OCI-LY1 (cell line): ENCODE results near the gene SGCD.

Source experiments
- H2AFZ ChIP-seq: fragments of 200-600 bp; sonication (generic), shearing (Covaris generic); 2 replicates; pipeline ENCODE4 v1.6.0; 2014; ENCODE audit warnings: antibody characterized with exemption, mild to moderate bottlenecking, low read length
- H3F3A ChIP-seq: fragments of 200-600 bp; sonication (generic), shearing (Covaris generic); 2 replicates; pipeline ENCODE4 v1.6.0; 2014; ENCODE audit warnings: mild to moderate bottlenecking, antibody characterized with exemption, low read length, moderate library complexity; ENCODE audit not compliant: insufficient read depth
- H3K27ac ChIP-seq: fragments of 200-600 bp; sonication (generic); 2 replicates; pipeline ENCODE4 v1.5.1; 2014; ENCODE audit warnings: low read length, mixed run types, mild to moderate bottlenecking, low read depth; ENCODE audit not compliant: poor library complexity, severe bottlenecking
- H3K27me3 ChIP-seq: fragments of 200-600 bp; sonication (generic); 2 replicates; pipeline ENCODE4 v1.6.0; 2014; ENCODE audit warnings: antibody characterized with exemption, mild to moderate bottlenecking, low read length, moderate library complexity; ENCODE audit not compliant: insufficient read depth
- H3K36me3 ChIP-seq: fragments of 200-600 bp; sonication (generic); 2 replicates; pipeline ENCODE4 v1.6.1; 2014; ENCODE audit warnings: mild to moderate bottlenecking, antibody characterized with exemption, low read length, moderate library complexity, mixed read lengths; ENCODE audit not compliant: insufficient read depth
- H3K4me1 ChIP-seq: fragments of 200-600 bp; sonication (generic); 2 replicates; pipeline ENCODE4 v1.5.1; 2014; ENCODE audit warnings: mild to moderate bottlenecking, low read length, moderate library complexity; ENCODE audit not compliant: insufficient read depth, severe bottlenecking
- H3K4me2 ChIP-seq: fragments of 200-600 bp; sonication (generic), shearing (Covaris generic); 2 replicates; pipeline ENCODE4 v1.6.1; 2014; ENCODE audit warnings: low read length
- H3K4me3 ChIP-seq: fragments of 200-600 bp; sonication (generic); 2 replicates; pipeline ENCODE4 v1.5.1; 2014; ENCODE audit warnings: low read length, low read depth, mild to moderate bottlenecking, mixed read lengths; ENCODE audit not compliant: poor library complexity, severe bottlenecking
- H3K79me2 ChIP-seq: fragments of 200-600 bp; shearing (Covaris generic); 2 replicates; pipeline ENCODE4 v1.6.1; 2016; ENCODE audit warnings: mixed run types, low read length, mixed read lengths; ENCODE audit not compliant: insufficient read depth
- H3K9ac ChIP-seq: fragments of 200-600 bp; sonication (generic), shearing (Covaris generic); 2 replicates; pipeline ENCODE4 v1.6.1; 2014; ENCODE audit warnings: mild to moderate bottlenecking, low read length, mixed read lengths
- H3K9me2 ChIP-seq: fragments of 200-600 bp; sonication (generic), shearing (Covaris generic); 2 replicates; pipeline ENCODE4 v1.6.1; 2014; ENCODE audit warnings: low read depth, mild to moderate bottlenecking, low read length, mixed read lengths
- H3K9me3 ChIP-seq: fragments of 200-600 bp; shearing (Covaris generic); 2 replicates; pipeline ENCODE4 v1.6.1; 2014; ENCODE audit warnings: low read length, mixed read lengths
- H4K20me1 ChIP-seq: fragments of 200-600 bp; sonication (generic), shearing (Covaris generic); 2 replicates; pipeline ENCODE4 v1.6.0; 2016; ENCODE audit warnings: mild to moderate bottlenecking, low read length; ENCODE audit not compliant: insufficient read depth
- CTCF ChIP-seq: fragments of 200-600 bp; sonication (generic), shearing (Covaris generic); IDR thresholded peaks from 2 replicates; pipeline ENCODE4 v1.5.1; 2017; ENCODE audit warnings: mild to moderate bottlenecking, antibody characterized with exemption, low read length, moderate library complexity, mixed read lengths
- EZH2 ChIP-seq: fragments of 200-600 bp; sonication (generic), shearing (Covaris generic); IDR thresholded peaks from 2 replicates; pipeline ENCODE4 v1.8.0; 2017; ENCODE audit warnings: borderline replicate concordance, mixed run types, mild to moderate bottlenecking, antibody characterized with exemption, low read length, moderate library complexity, mixed read lengths

The SGCD gene

GRCh38 chr5:156444753-156445291 is 117.9 kb downstream of the SGCD start:
- Histone ChIP-seq H3K9me2 (no peaks in the 10 kb centered on the region), H3K27ac (no peak overlapping the region), H3K9me3 (no peaks in the 10 kb centered on the region), H3K4me2 (no peak overlapping the region), H3K27me3 (no peaks in the 10 kb centered on the region), H3F3A (no peaks in the 10 kb centered on the region), H4K20me1 (no peaks in the 10 kb centered on the region), H3K4me3 (no peak overlapping the region), H3K4me1 (no peaks in the 10 kb centered on the region), H3K9ac (no peak overlapping the region), H2AFZ (no peak overlapping the region), H3K79me2 (no peaks in the 10 kb centered on the region), H3K36me3 (no peaks in the 10 kb centered on the region)
- no peak for TF ChIP-seq EZH2
- TF ChIP-seq CTCF = no peak

GRCh38 chr5:156446526-156446925 is 119.6 kb downstream of the SGCD start:
- Histone ChIP-seq H3K79me2 (no peaks in the 10 kb centered on the region), H3K9me2 (no peaks in the 10 kb centered on the region), H3K9ac (no peak overlapping the region), H3K4me3 (no peak overlapping the region), H3K4me1 (no peaks in the 10 kb centered on the region), H3K9me3 (no peaks in the 10 kb centered on the region), H3K27me3 (no peaks in the 10 kb centered on the region), H3K27ac (no peak overlapping the region), H2AFZ (no peak overlapping the region), H3K36me3 (no peaks in the 10 kb centered on the region), H3F3A (no peaks in the 10 kb centered on the region), H4K20me1 (no peaks in the 10 kb centered on the region), H3K4me2 (no peak overlapping the region)
- TF ChIP-seq CTCF = no peak
- no peak for TF ChIP-seq EZH2

GRCh38 chr5:156450778-156451177 is 123.8 kb downstream of the SGCD start:
- no peak overlapping the region for H3K4me2 ChIP-seq
- TF ChIP-seq EZH2 = no peak
- TF ChIP-seq CTCF = no peak
- no peaks in the 10 kb centered on the region for H4K20me1 ChIP-seq
- no peaks in the 10 kb centered on the region for H3F3A ChIP-seq
- H3K79me2 ChIP-seq = no peaks in the 10 kb centered on the region
- no peak overlapping the region for H3K9ac ChIP-seq
- no peaks in the 10 kb centered on the region for H3K4me1 ChIP-seq
- no peaks in the 10 kb centered on the region for H3K36me3 ChIP-seq
- no peak overlapping the region for H3K27ac ChIP-seq
- no peaks in the 10 kb centered on the region for H3K27me3 ChIP-seq
- no peak overlapping the region for H3K4me3 ChIP-seq
- H3K9me3 ChIP-seq = no peaks in the 10 kb centered on the region
- no peak overlapping the region for H2AFZ ChIP-seq
- no peaks in the 10 kb centered on the region for H3K9me2 ChIP-seq
